ENCODE data around the gene SELENON. TPM values are rescaled to one million over a fixed set of nuclear protein-coding genes. Genes with fewer than 3 reads are reported as not detected.

SELENON gene
- polyA plus RNA-seq, 1 of the 3 experiments (the other 2 are of a cell fraction), result 56.2 TPM

DNA sequence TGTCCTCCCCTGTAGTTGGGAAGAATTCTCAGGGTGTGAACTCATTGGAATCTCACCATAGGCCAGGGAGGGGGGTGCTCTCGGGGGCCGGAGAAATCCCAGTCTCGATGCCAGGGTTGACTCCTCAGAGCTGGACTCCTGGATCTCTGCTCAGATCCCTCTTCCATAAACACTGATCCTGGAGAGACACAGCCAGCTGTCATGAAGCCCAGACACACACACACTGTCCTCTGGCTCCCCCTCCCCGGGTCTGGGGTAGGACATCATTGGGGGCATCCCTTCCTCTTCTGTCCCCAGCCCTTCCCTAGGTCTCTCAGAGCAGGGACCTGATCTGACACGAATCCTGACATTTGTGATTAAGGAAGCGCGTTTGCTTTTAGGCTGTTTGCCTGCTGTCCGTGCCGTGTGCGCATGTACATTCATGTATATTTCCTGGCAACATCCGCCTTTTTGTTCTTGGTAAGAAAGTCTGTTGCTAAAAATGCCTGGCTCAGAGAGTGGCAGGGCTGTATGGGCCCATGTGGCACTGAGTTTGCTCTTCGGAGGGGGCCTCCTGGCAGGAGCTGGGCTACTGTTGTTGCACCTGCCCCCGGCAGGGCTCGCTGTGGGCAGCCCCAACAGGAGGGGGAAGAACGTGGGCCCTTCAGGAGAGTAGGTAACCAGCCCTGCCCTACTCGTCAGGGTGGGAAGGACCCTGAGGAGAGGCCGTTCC lies 45.4 kb upstream of the SELENON start:
- DNase-seq, result no peak
- H3K4me3 ChIP-seq (ENCODE audit: low read depth in 2 of 2, low read length in 1 of 2), result no peak overlapping the region
- ChIA-PET POLR2A (no interaction called here), CTCF (interaction anchor here (0.8 to 2.7 kb wide), 7 partner anchors 8 to 136 kb away, joined by 3 to 8 read pairs (median 4); no protein-coding TSS in a partner anchor)
- TF ChIP-seq POLR2AphosphoS5 (IDR thresholded peaks at IDR 0.05; ENCODE audit: low read depth, low read length) (no peak), JUND (IDR thresholded peaks at IDR 0.05) (no peak), SIN3A (IDR thresholded peaks at IDR 0.05; ENCODE audit: borderline replicate concordance, low read depth, low read length) (no peak), RXRA (IDR thresholded peaks at IDR 0.05; ENCODE audit: borderline replicate concordance, low read depth) (no peak), USF1 (IDR thresholded peaks at IDR 0.05; ENCODE audit: borderline replicate concordance, low read depth) (no peak), TCF12 (IDR thresholded peaks at IDR 0.05) (no peak), NRF1 (IDR thresholded peaks at IDR 0.05; ENCODE audit: low read depth, low read length) (no peak), FOXM1 (IDR thresholded peaks at IDR 0.05; ENCODE audit: low read depth) (no peak), NFIC (IDR thresholded peaks at IDR 0.05; ENCODE audit: borderline replicate concordance) (no peak), EZH2phosphoT487 (IDR thresholded peaks at IDR 0.05; ENCODE audit: borderline replicate concordance, low read depth) (no peak), FOSL2 (IDR thresholded peaks at IDR 0.05; ENCODE audit: borderline replicate concordance, low read depth) (no peak), USF2 (IDR thresholded peaks at IDR 0.05; ENCODE audit: borderline replicate concordance, low read depth, low read length) (no peak), ELF1 (IDR thresholded peaks at IDR 0.05) (no peak), RCOR1 (IDR thresholded peaks at IDR 0.05; ENCODE audit: low read length) (no peak), RFX5 (IDR thresholded peaks at IDR 0.05; ENCODE audit: low read length) (no peak), EP300 (IDR thresholded peaks at IDR 0.05; ENCODE audit: borderline replicate concordance in 1 of 2, low read depth in 1 of 2, low read length in 1 of 2) (no peak), RAD21 (IDR thresholded peaks at IDR 0.05; ENCODE audit: low read length) (no peak), MXI1 (IDR thresholded peaks at IDR 0.05; ENCODE audit: low read depth, low read length) (no peak)
- TF ChIP-seq, protein P1, sequence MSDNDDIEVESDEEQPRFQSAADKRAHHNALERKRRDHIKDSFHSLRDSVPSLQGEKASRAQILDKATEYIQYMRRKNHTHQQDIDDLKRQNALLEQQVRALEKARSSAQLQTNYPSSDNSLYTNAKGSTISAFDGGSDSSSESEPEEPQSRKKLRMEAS (IDR thresholded peaks at IDR 0.05; ENCODE audit: low read depth), result no peak
- TF ChIP-seq, protein P2, sequence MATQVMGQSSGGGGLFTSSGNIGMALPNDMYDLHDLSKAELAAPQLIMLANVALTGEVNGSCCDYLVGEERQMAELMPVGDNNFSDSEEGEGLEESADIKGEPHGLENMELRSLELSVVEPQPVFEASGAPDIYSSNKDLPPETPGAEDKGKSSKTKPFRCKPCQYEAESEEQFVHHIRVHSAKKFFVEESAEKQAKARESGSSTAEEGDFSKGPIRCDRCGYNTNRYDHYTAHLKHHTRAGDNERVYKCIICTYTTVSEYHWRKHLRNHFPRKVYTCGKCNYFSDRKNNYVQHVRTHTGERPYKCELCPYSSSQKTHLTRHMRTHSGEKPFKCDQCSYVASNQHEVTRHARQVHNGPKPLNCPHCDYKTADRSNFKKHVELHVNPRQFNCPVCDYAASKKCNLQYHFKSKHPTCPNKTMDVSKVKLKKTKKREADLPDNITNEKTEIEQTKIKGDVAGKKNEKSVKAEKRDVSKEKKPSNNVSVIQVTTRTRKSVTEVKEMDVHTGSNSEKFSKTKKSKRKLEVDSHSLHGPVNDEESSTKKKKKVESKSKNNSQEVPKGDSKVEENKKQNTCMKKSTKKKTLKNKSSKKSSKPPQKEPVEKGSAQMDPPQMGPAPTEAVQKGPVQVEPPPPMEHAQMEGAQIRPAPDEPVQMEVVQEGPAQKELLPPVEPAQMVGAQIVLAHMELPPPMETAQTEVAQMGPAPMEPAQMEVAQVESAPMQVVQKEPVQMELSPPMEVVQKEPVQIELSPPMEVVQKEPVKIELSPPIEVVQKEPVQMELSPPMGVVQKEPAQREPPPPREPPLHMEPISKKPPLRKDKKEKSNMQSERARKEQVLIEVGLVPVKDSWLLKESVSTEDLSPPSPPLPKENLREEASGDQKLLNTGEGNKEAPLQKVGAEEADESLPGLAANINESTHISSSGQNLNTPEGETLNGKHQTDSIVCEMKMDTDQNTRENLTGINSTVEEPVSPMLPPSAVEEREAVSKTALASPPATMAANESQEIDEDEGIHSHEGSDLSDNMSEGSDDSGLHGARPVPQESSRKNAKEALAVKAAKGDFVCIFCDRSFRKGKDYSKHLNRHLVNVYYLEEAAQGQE (IDR thresholded peaks at IDR 0.05; ENCODE audit: low read depth, low read length), result no peak
- 68% methylated on average over 9 of the region's 17 CpGs for WGBS (ENCODE audit: low lambda C conversion rate)
- H3K79me2 ChIP-seq (ENCODE audit: insufficient read depth), result no peaks in the 10 kb centered on the region
- H3K27me3 ChIP-seq (ENCODE audit: insufficient read depth), result peaks cover 10% of the 10 kb centered on the region
- no peaks in the 10 kb centered on the region for H3K9me3 ChIP-seq
- H4K20me1 ChIP-seq (ENCODE audit: insufficient read depth), result no peaks in the 10 kb centered on the region
- no peak overlapping the region for H3K4me2 ChIP-seq
- H2AFZ ChIP-seq (ENCODE audit: low read depth), result no peak overlapping the region
- H3F3A ChIP-seq (replicated peaks; ENCODE audit: insufficient read depth), result no peaks in the 10 kb centered on the region
- H3K9me2 ChIP-seq, result no peaks in the 10 kb centered on the region
- no peaks in the 10 kb centered on the region for H3K36me3 ChIP-seq (replicated peaks in 1 of 2; ENCODE audit: control insufficient read depth in 1 of 2, insufficient read depth in 2 of 2, low read length in 1 of 2)
- H3K4me1 ChIP-seq (ENCODE audit: control insufficient read depth in 1 of 2, insufficient read depth in 2 of 2, low read depth in 1 of 2, low read length in 1 of 2), result peaks cover 0 to 15% of the 10 kb centered on the region in 2 experiments; a peak in 1 of 4 replicates
- H3K27ac ChIP-seq (ENCODE audit: low read depth in 2 of 2, low read length in 1 of 2), result no peak overlapping the region
- H3K9ac ChIP-seq, result no peak overlapping the region

Data from SK-N-SH (cell line).